ENCODE results near the gene ETV3.

ETV3 gene

GRCh38 chr1:157137408-157138219 is 581 bp downstream of the ETV3 start:
- DNase-seq (ENCODE audit: low spot score) = peak; percentile 53

- peak; percentile 68 for DNase-seq (ENCODE audit: low spot score)
These were observed 1.2 kb downstream of the ETV3 start for GRCh38 chr1:157137046-157137407.

- no peak for DNase-seq (ENCODE audit: low spot score)
These were observed 2.1 kb downstream of the ETV3 start for GRCh38 chr1:157136133-157136532.

- no peak for DNase-seq (ENCODE audit: low spot score)
These were observed 2.5 kb downstream of the ETV3 start for GRCh38 chr1:157135646-157136045.

- DNase-seq (ENCODE audit: low spot score) = no peak
These were observed 3.1 kb downstream of the ETV3 start for GRCh38 chr1:157135070-157135469.

GRCh38 chr1:157134442-157134841 is 3.8 kb downstream of the ETV3 start:
- DNase-seq (ENCODE audit: low spot score) = no peak

- DNase-seq (ENCODE audit: low spot score) = no peak
These were observed 4.8 kb downstream of the ETV3 start for GRCh38 chr1:157133426-157133825.

- no peak for DNase-seq (ENCODE audit: low spot score)
These were observed 5.5 kb downstream of the ETV3 start for GRCh38 chr1:157132616-157133167.

GRCh38 chr1:157132111-157132510 is 6.1 kb downstream of the ETV3 start:
- no peak for DNase-seq (ENCODE audit: low spot score)

GRCh38 chr1:157131281-157131680 is 6.9 kb downstream of the ETV3 start:
- no peak for DNase-seq (ENCODE audit: low spot score)

- peak; percentile 43 for DNase-seq (ENCODE audit: low spot score)
These were observed 13.3 kb downstream of the ETV3 start for GRCh38 chr1:157124855-157125254.

- DNase-seq (ENCODE audit: low spot score) = no peak
These were observed 18.7 kb downstream of the ETV3 start for GRCh38 chr1:157119448-157119847.

GRCh38 chr1:157119008-157119407 is 19.2 kb downstream of the ETV3 start:
- no peak for DNase-seq (ENCODE audit: low spot score)

- DNase-seq (ENCODE audit: low spot score) = no peak
These were observed 20.6 kb downstream of the ETV3 start for GRCh38 chr1:157117527-157118057.

GRCh38 chr1:157116737-157117103 is 21.5 kb downstream of the ETV3 start:
- no peak for DNase-seq (ENCODE audit: low spot score)

- peak; percentile 28 for DNase-seq (ENCODE audit: low spot score)
These were observed 22.1 kb downstream of the ETV3 start for GRCh38 chr1:157115851-157116736.

- DNase-seq (ENCODE audit: low spot score) = peak; percentile 26
These were observed 22.8 kb downstream of the ETV3 start for GRCh38 chr1:157115429-157115838.

- peak; percentile 30 for DNase-seq (ENCODE audit: low spot score)
These were observed 23.7 kb downstream of the ETV3 start for GRCh38 chr1:157114183-157115121.

GRCh38 chr1:157113631-157114030 is 24.6 kb downstream of the ETV3 start:
- no peak for DNase-seq (ENCODE audit: low spot score)

- peak; percentile 34 for DNase-seq (ENCODE audit: low spot score)
These were observed 25.1 kb downstream of the ETV3 start for GRCh38 chr1:157113106-157113505.

- no peak for DNase-seq (ENCODE audit: low spot score)
These were observed 25.9 kb downstream of the ETV3 start for GRCh38 chr1:157112186-157112867.

Data from D341Med (cell line).